DMS 273 (cell line): ENCODE results near the gene ALLC.
"Not testable (repeated sequence)": the region's sequence is repeated elsewhere in the genome, so short reads cannot be mapped to it uniquely, and the experiment has no call there.

ENCODE experiments used
- DNase-seq: peaks from one replicate; lab custom pipeline; 2025; ENCODE audit not compliant: unreplicated experiment; lab: John Stamatoyannopoulos, UW

ALLC gene

GRCh38 chr2:3626118-3626811, 31.7 kb upstream of the ALLC start:
- DNase-seq = no peak

- DNase-seq = no peak
Observed at GRCh38 chr2:3626812-3627499, 31.0 kb upstream of the ALLC start.

- no peak for DNase-seq
Observed at GRCh38 chr2:3627500-3628100, 30.4 kb upstream of the ALLC start.

GRCh38 chr2:3628241-3628679, 29.7 kb upstream of the ALLC start:
- no peak for DNase-seq

- DNase-seq = peak; percentile 86
Observed at GRCh38 chr2:3628800-3629199, 29.2 kb upstream of the ALLC start.

GRCh38 chr2:3630631-3631030, 27.4 kb upstream of the ALLC start:
- no peak for DNase-seq

- DNase-seq = peak; percentile 54
Observed at GRCh38 chr2:3631161-3631850, 26.7 kb upstream of the ALLC start.

- DNase-seq = peak; percentile 71
Observed at GRCh38 chr2:3631851-3632659, 25.9 kb upstream of the ALLC start.

- peak; percentile 98 for DNase-seq
Observed at GRCh38 chr2:3633089-3633981, 24.7 kb upstream of the ALLC start.

GRCh38 chr2:3633982-3634595, 23.9 kb upstream of the ALLC start:
- DNase-seq = no peak

- DNase-seq = peak; percentile 79
Observed at GRCh38 chr2:3634596-3635121, 23.3 kb upstream of the ALLC start.

GRCh38 chr2:3635171-3635974, 22.6 kb upstream of the ALLC start:
- peak; percentile 37 for DNase-seq

GRCh38 chr2:3635975-3636327, 22.0 kb upstream of the ALLC start:
- DNase-seq = not testable (repeated sequence)

- no peak for DNase-seq
Observed at GRCh38 chr2:3636586-3637310, 21.3 kb upstream of the ALLC start.

- no peak for DNase-seq
Observed at GRCh38 chr2:3637311-3637675, 20.7 kb upstream of the ALLC start.

GRCh38 chr2:3637692-3638455, 20.1 kb upstream of the ALLC start:
- no peak for DNase-seq

- no peak for DNase-seq
Observed at GRCh38 chr2:3638456-3638810, 19.6 kb upstream of the ALLC start.
